ENCODE measurements around the gene CLPX. TPM values are rescaled to one million over a fixed set of nuclear protein-coding genes. Genes with fewer than 3 reads are reported as not detected.

The CLPX gene
- total RNA-seq, 4 donors from 2014 or later: 37.4 to 53.2 (median 39.8) TPM

- Histone ChIP-seq H3K27me3 (no peaks in the 10 kb centered on the region), H3K9me3 (no peaks in the 10 kb centered on the region), H3K4me1 (peaks cover 8 to 18% (median 10%) of the 10 kb centered on the region in 4 donors), H3K4me3 (no peak overlapping the region), H3K36me3 (no peaks in the 10 kb centered on the region), H3K27ac (replicated peaks in 1 of 4) (peak overlapping the region in 2 of 4 donors; percentile 24 to 43)
- intact Hi-C loops (cut with DNase I): no loop called here
- TF ChIP-seq EP300 (IDR thresholded peaks at IDR 0.05) (no peak), CTCF (IDR thresholded peaks at IDR 0.05) (peak in 1 of 3 experiments; percentile 20)
- DNase-seq (ENCODE audit: extremely low spot score): no peak
- WGBS: 96% methylated on average over 4 of the region's 5 CpGs
Measured at GRCh38 chr15:65212097-65212496, 27.0 kb upstream of the CLPX start.

GRCh38 chr15:65211482-65211982 lies 26.4 kb upstream of the CLPX start:
- H3K9me3 ChIP-seq: no peaks in the 10 kb centered on the region
- H3K36me3 ChIP-seq: no peaks in the 10 kb centered on the region
- WGBS: 51% methylated on average over 6 of the region's 6 CpGs
- no peak for TF ChIP-seq EP300 (IDR thresholded peaks at IDR 0.05)
- no peak for TF ChIP-seq POLR2A (IDR thresholded peaks at IDR 0.05; ENCODE audit: low read depth)
- TF ChIP-seq CTCF (IDR thresholded peaks at IDR 0.05): no peak
- TF ChIP-seq POLR2AphosphoS5 (IDR thresholded peaks at IDR 0.05): no peak
- no peaks in the 10 kb centered on the region for H3K27me3 ChIP-seq
- peaks cover 8 to 18% (median 10%) of the 10 kb centered on the region in 4 donors for H3K4me1 ChIP-seq
- H3K27ac ChIP-seq (replicated peaks in 1 of 4): peak overlapping the region in 3 of 4 donors; percentile 33 to 68 (median 43)
- no peak for DNase-seq (ENCODE audit: extremely low spot score)
- intact Hi-C loops (cut with DNase I): no loop called here
- peak overlapping the region; percentile 11 to 30 (median 24) for H3K4me3 ChIP-seq

- DNase-seq (ENCODE audit: extremely low spot score): no peak
- intact Hi-C loops (cut with DNase I): no loop called here
- WGBS: 68% methylated on average over 6 of the region's 8 CpGs
- no peaks in the 10 kb centered on the region for H3K27me3 ChIP-seq
- no peaks in the 10 kb centered on the region for H3K36me3 ChIP-seq
- H3K4me3 ChIP-seq: peak within 1 kb of the TSS; percentile 11 to 30 (median 24)
- peaks cover 8 to 18% (median 10%) of the 10 kb centered on the region in 4 donors for H3K4me1 ChIP-seq
- no peak for TF ChIP-seq POLR2A (IDR thresholded peaks at IDR 0.05; ENCODE audit: low read depth)
- TF ChIP-seq POLR2AphosphoS5 (IDR thresholded peaks at IDR 0.05): peak in 1 of 2 donors; percentile 20
- peak within 1 kb of the TSS in 3 of 4 donors; percentile 33 to 68 (median 43) for H3K27ac ChIP-seq (replicated peaks in 1 of 4)
- H3K9me3 ChIP-seq: no peaks in the 10 kb centered on the region
Measured at GRCh38 chr15:65210770-65211481, 25.8 kb upstream of the CLPX start, which contains the start of gene CILP. CILP (minus strand) TSS chr15:65211473; CDS start chr15:65209755, 1,718 bp downstream.

GRCh38 chr15:65209701-65210643 lies 24.8 kb upstream of the CLPX start:
- Histone ChIP-seq H3K36me3 (no peaks in the 10 kb centered on the region), H3K27ac (replicated peaks in 1 of 4) (peak overlapping the region in 3 of 4 donors; percentile 33 to 68 (median 43)), H3K27me3 (no peaks in the 10 kb centered on the region), H3K9me3 (no peaks in the 10 kb centered on the region), H3K4me3 (peak overlapping the region; percentile 9 to 30 (median 24)), H3K4me1 (peaks cover 8 to 18% (median 10%) of the 10 kb centered on the region in 4 donors)
- intact Hi-C loops (cut with DNase I): no loop called here
- 73% methylated on average over 15 of the region's 17 CpGs for whole genome bisulfite sequencing
- TF ChIP-seq EP300 (IDR thresholded peaks at IDR 0.05) (no peak), CTCF (IDR thresholded peaks at IDR 0.05) (no peak), POLR2AphosphoS5 (IDR thresholded peaks at IDR 0.05) (no peak), POLR2A (IDR thresholded peaks at IDR 0.05; ENCODE audit: low read depth) (no peak)
- no peak for DNase-seq (ENCODE audit: extremely low spot score)

- Histone ChIP-seq H3K4me3 (no peak overlapping the region), H3K36me3 (no peaks in the 10 kb centered on the region), H3K4me1 (peaks cover 8 to 18% (median 10%) of the 10 kb centered on the region in 4 donors), H3K9me3 (no peaks in the 10 kb centered on the region), H3K27ac (replicated peaks in 1 of 4) (no peak overlapping the region), H3K27me3 (no peaks in the 10 kb centered on the region)
- TF ChIP-seq POLR2AphosphoS5 (IDR thresholded peaks at IDR 0.05): no peak
- no peak for TF ChIP-seq POLR2A (IDR thresholded peaks at IDR 0.05; ENCODE audit: low read depth)
- no peak for TF ChIP-seq CTCF (IDR thresholded peaks at IDR 0.05)
- TF ChIP-seq EP300 (IDR thresholded peaks at IDR 0.05): no peak
- no peak for DNase-seq (ENCODE audit: extremely low spot score)
- intact Hi-C loops (cut with DNase I): no loop called here
- WGBS: 96% methylated on average over 2 of the region's 2 CpGs
Measured at GRCh38 chr15:65208647-65209046, 23.5 kb upstream of the CLPX start.

All from esophagus muscularis mucosa (tissue), 4 donors.